PC-9 (cell line): ENCODE results near the gene CD83. TPM values are rescaled to one million over a fixed set of nuclear protein-coding genes. Genes with fewer than 3 reads are reported as not detected.

Experiments
- BruUV-seq: library from RNA; stranded (reverse); fragments of 400-500 nt; replicated peaks from 2 replicates; lab custom pipeline; 2021; lab: Mats Ljungman, UMichigan
- CTCF ChIA-PET: fragments of 300-600 bp; sonication (Branson Sonifier 250); formaldehyde crosslinking; loops from one replicate; lab custom pipeline; 2022; ENCODE audit warnings: antibody characterized with exemption; lab: Charles Lee
- POLR2A ChIA-PET: fragments of 300-600 bp; sonication (Branson Sonifier 250); formaldehyde crosslinking; loops from one replicate; lab custom pipeline; 2022; ENCODE audit warnings: antibody characterized with exemption; ENCODE audit not compliant: unreplicated experiment; lab: Charles Lee
- DNase-seq, 2 experiments: peaks; one replicate each; pipeline versions ENCODE4 v3.0.0 to v3.0.0-alpha.2; 2015 to 2022; ENCODE audit warnings: mixed read lengths in 1 of 2
- H2AFZ ChIP-seq: fragments of 200-600 bp; sonication (generic); 2 replicates; pipeline ENCODE4 v1.8.1; 2017; ENCODE audit warnings: antibody characterized with exemption
- H3F3A ChIP-seq: fragments of 200-600 bp; sonication (generic); 2 replicates; pipeline ENCODE4 v1.8.1; 2017; ENCODE audit warnings: antibody characterized with exemption, mild to moderate bottlenecking, low read depth; ENCODE audit not compliant: insufficient read depth
- H3K27ac ChIP-seq: fragments of 200-600 bp; sonication (generic); 2 replicates; pipeline ENCODE4 v1.6.1; 2016; ENCODE audit warnings: mixed run types
- H3K27me3 ChIP-seq: fragments of 200-600 bp; sonication (generic); 2 replicates; pipeline ENCODE4 v1.6.1; 2016; ENCODE audit warnings: low read depth, mixed run types; ENCODE audit not compliant: insufficient read depth
- H3K36me3 ChIP-seq: fragments of 200-600 bp; sonication (generic); 2 replicates; pipeline ENCODE4 v1.6.1; 2016; ENCODE audit warnings: low read depth, mixed run types
- H3K4me1 ChIP-seq: fragments of 200-600 bp; sonication (generic); replicated peaks from 2 replicates; pipeline ENCODE4 v1.6.1; 2016; ENCODE audit warnings: mixed run types; ENCODE audit not compliant: insufficient read depth
- H3K4me2 ChIP-seq: fragments of 200-600 bp; sonication (generic); 2 replicates; pipeline ENCODE4 v1.6.1; 2017; ENCODE audit warnings: mixed run types
- H3K4me3 ChIP-seq: fragments of 200-600 bp; sonication (generic); 2 replicates; pipeline ENCODE4 v1.6.1; 2016; ENCODE audit warnings: mixed run types
- H3K79me2 ChIP-seq: fragments of 200-600 bp; sonication (generic); 2 replicates; pipeline ENCODE4 v1.6.1; 2017; ENCODE audit warnings: low read depth, mixed run types
- H3K9me2 ChIP-seq: fragments of 200-600 bp; sonication (generic); 2 replicates; pipeline ENCODE4 v1.8.1; 2017; ENCODE audit warnings: mild to moderate bottlenecking; ENCODE audit not compliant: insufficient read depth
- H3K9me3 ChIP-seq: fragments of 200-600 bp; sonication (generic); 2 replicates; pipeline ENCODE4 v1.8.1; 2016; ENCODE audit warnings: low read depth; ENCODE audit not compliant: insufficient read depth
- H4K20me1 ChIP-seq: fragments of 200-600 bp; sonication (generic); 2 replicates; pipeline ENCODE4 v1.8.1; 2017; ENCODE audit not compliant: insufficient read depth
- EZH2 ChIP-seq: fragments of 200-600 bp; sonication (generic); IDR thresholded peaks from 2 replicates; pipeline ENCODE4 v1.8.0; 2017; ENCODE audit warnings: antibody characterized with exemption, low read depth
- intact Hi-C: fragments of 100-400 bp; cut with micrococcal nuclease; formaldehyde crosslinking; loops from one replicate; pipeline ENCODE4 v1.10.0; 2022; ENCODE audit not compliant: unreplicated experiment
- total RNA-seq: library from RNA; stranded (reverse); gene quantifications from 2 replicates; pipeline ENCODE4 v1.2.3, GENCODE V29; 2021
- TF ChIP-seq, protein P1 (sequence below): fragments of 200-600 bp; sonication (generic); conservative IDR thresholded peaks from 2 replicates; pipeline ENCODE4 v1.6.1; 2017; ENCODE audit warnings: mixed run types, antibody characterized with exemption, mild to moderate bottlenecking, moderate library complexity

Gene CD83
- total RNA-seq, 1 experiment from 2014 or later, result 3.6 TPM

GRCh38 chr6:14166839-14167238 lies 49.3 kb downstream of the CD83 start:
- H3K9me2 ChIP-seq, result no peaks in the 10 kb centered on the region
- no peaks in the 10 kb centered on the region for H3K79me2 ChIP-seq
- no peak overlapping the region for H3K27ac ChIP-seq
- no peak overlapping the region for H3K4me3 ChIP-seq
- DNase-seq, result no peak
- H3K4me1 ChIP-seq, result no peaks in the 10 kb centered on the region
- H3K9me3 ChIP-seq, result peaks cover 11% of the 10 kb centered on the region; the same call in 1 of the 2 replicates
- POLR2A ChIA-PET, result no interaction called here
- no peak for TF ChIP-seq EZH2
- H2AFZ ChIP-seq, result no peak overlapping the region
- no peaks in the 10 kb centered on the region for H3K27me3 ChIP-seq
- no peaks in the 10 kb centered on the region for H3K36me3 ChIP-seq
- no TSS peak for BruUV-seq
- H3K4me2 ChIP-seq, result no peak overlapping the region
- no peaks in the 10 kb centered on the region for H3F3A ChIP-seq
- CTCF ChIA-PET, result no interaction called here
- H4K20me1 ChIP-seq, result no peaks in the 10 kb centered on the region
- intact Hi-C loops, result no loop called here

DNA sequence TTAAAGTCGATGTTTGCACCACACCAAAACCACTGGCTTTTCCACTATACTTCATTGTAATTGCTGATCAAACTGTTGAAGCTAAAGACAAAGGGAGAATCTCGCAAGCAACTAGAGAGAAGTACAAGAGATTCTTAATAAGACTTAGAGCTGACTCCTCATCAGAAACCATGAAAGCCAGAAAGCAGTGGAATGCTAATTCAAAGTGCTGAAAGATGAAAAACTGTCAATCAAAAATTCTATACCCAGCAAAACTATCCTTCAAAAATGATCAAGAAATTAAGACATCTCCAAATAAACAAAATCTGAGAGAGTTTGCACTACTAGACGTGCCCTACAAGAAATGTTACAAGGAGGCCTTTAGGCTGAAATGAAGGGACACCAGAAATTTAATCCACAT lies 52.6 kb downstream of the CD83 start:
- intact Hi-C loops, result no loop called here

GRCh38 chr6:14172562-14172961 lies 55.0 kb downstream of the CD83 start:
- H4K20me1 ChIP-seq, result no peaks in the 10 kb centered on the region

More for the DNA sequence above, 52.6 kb downstream of the CD83 start:
- H3K4me3 ChIP-seq, result no peak overlapping the region
- H3K79me2 ChIP-seq, result no peaks in the 10 kb centered on the region
- H3K9me3 ChIP-seq, result peaks cover 15% of the 10 kb centered on the region; the same call in 1 of the 2 replicates
- no peak overlapping the region for H3K4me2 ChIP-seq
- BruUV-seq, result no TSS peak
- ChIA-PET POLR2A (no interaction called here), CTCF (no interaction called here)
- H4K20me1 ChIP-seq, result no peaks in the 10 kb centered on the region
- DNase-seq, result no peak
- TF ChIP-seq EZH2, result no peak
- TF ChIP-seq, protein P1, sequence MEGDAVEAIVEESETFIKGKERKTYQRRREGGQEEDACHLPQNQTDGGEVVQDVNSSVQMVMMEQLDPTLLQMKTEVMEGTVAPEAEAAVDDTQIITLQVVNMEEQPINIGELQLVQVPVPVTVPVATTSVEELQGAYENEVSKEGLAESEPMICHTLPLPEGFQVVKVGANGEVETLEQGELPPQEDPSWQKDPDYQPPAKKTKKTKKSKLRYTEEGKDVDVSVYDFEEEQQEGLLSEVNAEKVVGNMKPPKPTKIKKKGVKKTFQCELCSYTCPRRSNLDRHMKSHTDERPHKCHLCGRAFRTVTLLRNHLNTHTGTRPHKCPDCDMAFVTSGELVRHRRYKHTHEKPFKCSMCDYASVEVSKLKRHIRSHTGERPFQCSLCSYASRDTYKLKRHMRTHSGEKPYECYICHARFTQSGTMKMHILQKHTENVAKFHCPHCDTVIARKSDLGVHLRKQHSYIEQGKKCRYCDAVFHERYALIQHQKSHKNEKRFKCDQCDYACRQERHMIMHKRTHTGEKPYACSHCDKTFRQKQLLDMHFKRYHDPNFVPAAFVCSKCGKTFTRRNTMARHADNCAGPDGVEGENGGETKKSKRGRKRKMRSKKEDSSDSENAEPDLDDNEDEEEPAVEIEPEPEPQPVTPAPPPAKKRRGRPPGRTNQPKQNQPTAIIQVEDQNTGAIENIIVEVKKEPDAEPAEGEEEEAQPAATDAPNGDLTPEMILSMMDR, result no peak
- H3F3A ChIP-seq, result no peaks in the 10 kb centered on the region
- no peaks in the 10 kb centered on the region for H3K9me2 ChIP-seq
- no peaks in the 10 kb centered on the region for H3K4me1 ChIP-seq
- H3K27ac ChIP-seq, result no peak overlapping the region
- H3K27me3 ChIP-seq, result no peaks in the 10 kb centered on the region
- H3K36me3 ChIP-seq, result no peaks in the 10 kb centered on the region
- H2AFZ ChIP-seq, result no peak overlapping the region

More at GRCh38 chr6:14172562-14172961, 55.0 kb downstream of the CD83 start:
- Histone ChIP-seq H3K27ac (no peak overlapping the region), H3K9me3 (peaks cover 15% of the 10 kb centered on the region; the same call in 1 of the 2 replicates), H3K4me1 (no peaks in the 10 kb centered on the region), H2AFZ (no peak overlapping the region), H3K79me2 (no peaks in the 10 kb centered on the region), H3F3A (no peaks in the 10 kb centered on the region), H3K4me3 (no peak overlapping the region), H3K27me3 (no peaks in the 10 kb centered on the region), H3K4me2 (no peak overlapping the region), H3K9me2 (no peaks in the 10 kb centered on the region), H3K36me3 (no peaks in the 10 kb centered on the region)
- no TSS peak for BruUV-seq
- CTCF ChIA-PET, result no interaction called here
- POLR2A ChIA-PET, result no interaction called here
- TF ChIP-seq, protein P1, result no peak
- no peak for TF ChIP-seq EZH2
- intact Hi-C loops, result no loop called here
- no peak for DNase-seq
